Liver (tissue), 9 donors: ENCODE measurements around the gene OR13A1. TPM values are rescaled to one million over a fixed set of nuclear protein-coding genes. Genes with fewer than 3 reads are reported as not detected.

Experiments
- DNase-seq: peaks from one replicate; pipeline ENCODE4 v3.0.0-alpha.2; 2017; ENCODE audit warnings: low spot score
- H3K27ac ChIP-seq, 2 donors: one replicate each; pipeline ENCODE4 v1.7.0; 2013; ENCODE audit warnings: inconsistent platforms in 2 of 2, low read length in 2 of 2, control low read depth in 1 of 2, low read depth in 1 of 2, mild to moderate bottlenecking in 1 of 2
- H3K27me3 ChIP-seq, 4 donors: one replicate each; pipeline versions ENCODE4 v1.6.1 to v1.7.0; 2013; ENCODE audit warnings: low read length in 3 of 4, inconsistent platforms in 1 of 4, mild to moderate bottlenecking in 1 of 4, moderate library complexity in 1 of 4; ENCODE audit not compliant: control insufficient read depth in 4 of 4, insufficient read depth in 4 of 4
- H3K36me3 ChIP-seq, 4 donors: one replicate each; pipeline versions ENCODE4 v1.6.1 to v1.7.0; 2013; ENCODE audit warnings: low read length in 3 of 4, mild to moderate bottlenecking in 3 of 4, low read depth in 1 of 4, moderate library complexity in 1 of 4; ENCODE audit not compliant: control insufficient read depth in 4 of 4, insufficient read depth in 3 of 4
- H3K4me1 ChIP-seq, 4 donors: one replicate each; pipeline versions ENCODE4 v1.6.1 to v1.7.0; 2013; ENCODE audit warnings: low read length in 3 of 4, mild to moderate bottlenecking in 3 of 4, moderate library complexity in 1 of 4; ENCODE audit not compliant: control insufficient read depth in 4 of 4, insufficient read depth in 4 of 4
- H3K4me3 ChIP-seq, 3 donors: one replicate each; pipeline versions ENCODE4 v1.6.1 to v1.7.0; 2013; ENCODE audit warnings: low read length in 3 of 3, control low read depth in 1 of 3, low read depth in 1 of 3, mild to moderate bottlenecking in 1 of 3
- H3K9ac ChIP-seq, 2 donors: one replicate each; pipeline ENCODE4 v1.7.0; 2013; ENCODE audit warnings: low read length in 2 of 2, mild to moderate bottlenecking in 2 of 2, moderate library complexity in 2 of 2, control low read depth in 1 of 2, low read depth in 1 of 2
- H3K9me3 ChIP-seq, 4 donors: one replicate each; pipeline versions ENCODE4 v1.6.1 to v1.7.0; 2013; ENCODE audit warnings: low read length in 3 of 4; ENCODE audit not compliant: control insufficient read depth in 4 of 4
- CTCF ChIP-seq: fragments of 150-350 bp; IDR thresholded peaks from 2 replicates; pipeline ENCODE4 v1.5.1; 2017; ENCODE audit warnings: improper control_type of control experiment, low read depth, low read length; ENCODE audit not compliant: missing input control
- EGR1 ChIP-seq, 2 donors: IDR thresholded peaks; 2 replicates each; pipeline ENCODE4 v1.6.1; 2016 to 2018; ENCODE audit warnings: antibody characterized with exemption in 2 of 2, low read depth in 2 of 2
- FOXA1 ChIP-seq: IDR thresholded peaks from 2 replicates; pipeline ENCODE4 v1.6.1; 2016; ENCODE audit warnings: antibody characterized with exemption
- FOXA2 ChIP-seq: IDR thresholded peaks from 2 replicates; pipeline ENCODE4 v1.6.1; 2016; ENCODE audit warnings: antibody characterized with exemption
- GABPA ChIP-seq, 2 donors: IDR thresholded peaks in 1 of 2; conservative IDR thresholded peaks in 1 of 2; 2 replicates each; pipeline ENCODE4 v1.6.1; 2016; ENCODE audit warnings: antibody characterized with exemption in 2 of 2, mild to moderate bottlenecking in 1 of 2, moderate library complexity in 1 of 2
- HNF4A ChIP-seq, 2 donors: conservative IDR thresholded peaks; 2 replicates each; pipeline ENCODE4 v1.6.1; 2016; ENCODE audit warnings: antibody characterized with exemption in 2 of 2, mild to moderate bottlenecking in 2 of 2
- HNF4G ChIP-seq: IDR thresholded peaks from 2 replicates; pipeline ENCODE4 v1.6.1; 2016; ENCODE audit warnings: antibody characterized with exemption
- JUND ChIP-seq, 2 donors: IDR thresholded peaks; 2 replicates each; pipeline ENCODE4 v1.6.1; 2016; ENCODE audit warnings: antibody characterized with exemption in 2 of 2
- MAX ChIP-seq: IDR thresholded peaks from 2 replicates; pipeline ENCODE4 v1.6.1; 2016; ENCODE audit warnings: antibody characterized with exemption
- NR2F2 ChIP-seq: IDR thresholded peaks from 2 replicates; pipeline ENCODE4 v1.6.1; 2016; ENCODE audit warnings: antibody characterized with exemption
- RAD21 ChIP-seq, 2 donors: IDR thresholded peaks; 2 replicates each; pipeline ENCODE4 v1.6.1; 2016; ENCODE audit warnings: antibody characterized with exemption in 2 of 2, mild to moderate bottlenecking in 2 of 2
- REST ChIP-seq: IDR thresholded peaks from 2 replicates; pipeline ENCODE4 v1.6.1; 2016; ENCODE audit warnings: antibody characterized with exemption, mild to moderate bottlenecking
- RXRA ChIP-seq, 2 donors: IDR thresholded peaks; 2 replicates each; pipeline ENCODE4 v1.6.1; 2017 to 2018; ENCODE audit warnings: antibody characterized with exemption in 2 of 2, mild to moderate bottlenecking in 1 of 2
- SP1 ChIP-seq: IDR thresholded peaks from 2 replicates; pipeline ENCODE4 v1.6.1; 2018; ENCODE audit warnings: antibody characterized with exemption, mild to moderate bottlenecking
- TAF1 ChIP-seq: conservative IDR thresholded peaks from 2 replicates; pipeline ENCODE4 v1.6.1; 2016; ENCODE audit warnings: antibody characterized with exemption, mild to moderate bottlenecking
- YY1 ChIP-seq: IDR thresholded peaks from 2 replicates; pipeline ENCODE4 v1.6.1; 2016; ENCODE audit warnings: antibody characterized with exemption, mild to moderate bottlenecking
- ZBTB33 ChIP-seq: IDR thresholded peaks from 2 replicates; pipeline ENCODE4 v1.6.1; 2016; ENCODE audit warnings: antibody characterized with exemption
- WGBS: extraction: QIAGEN DNeasy Blood & Tissue Kit; methylation state at CpG from one replicate; pipeline ENCODE4 v1.1.7; 2013; 5-methylcytosine and 5-hydroxymethylcytosine counted together
- polyA plus RNA-seq, 2 donors: library from polyadenylated mRNA; stranded (reverse) in 1 of 2; unstranded in 1 of 2; fragments of 200-250 nt in 1 of 2; fragments of >200 nt in 1 of 2; fragmentation: Nextera tagmentation in 1 of 2; extraction: Ambion mirVana in 1 of 2; gene quantifications; one replicate each; pipeline versions ENCODE4 v1.2.1 to v1.2.3, GENCODE V29; 2013 to 2015
- total RNA-seq, 2 donors: library from RNA; depleted of rRNA; stranded (reverse); fragments of >200 nt; gene quantifications; one replicate each; pipeline ENCODE4 v1.2.3, GENCODE V29; 2014
- donor health status: healthy.
- donor health status: healthy.
- donor health status: healthy.
- donor health status: healthy.
- donor health status: healthy.

The OR13A1 gene
- total and polyA plus RNA-seq, 4 donors = under 0.01 to 0.05 TPM; not detected in 2

- H3K9me3 ChIP-seq = no peaks in the 10 kb centered on the region
- 86% methylated on average over 1 of the region's 1 CpG for WGBS
- TF ChIP-seq EGR1 (IDR thresholded peaks at IDR 0.05; ENCODE audit: low read depth in 2 of 2) (no peak), RXRA (IDR thresholded peaks at IDR 0.05) (no peak), SP1 (no peak), HNF4G (no peak), HNF4A (conservative IDR thresholded peaks at IDR 0.05) (no peak), CTCF (no peak), GABPA (IDR thresholded peaks at IDR 0.05 in 1 of 2, conservative IDR thresholded peaks at IDR 0.05 in 1 of 2) (no peak), NR2F2 (no peak), FOXA2 (no peak), TAF1 (no peak)
- DNase-seq = no peak
- H3K27ac ChIP-seq = no peak overlapping the region
- no peaks in the 10 kb centered on the region for H3K27me3 ChIP-seq
- no peaks in the 10 kb centered on the region for H3K4me1 ChIP-seq
- H3K4me3 ChIP-seq = no peak overlapping the region
- H3K9ac ChIP-seq = no peak overlapping the region
- H3K36me3 ChIP-seq = no peaks in the 10 kb centered on the region
Measured at GRCh38 chr10:45255706-45256105, 59.7 kb downstream of the OR13A1 start.

- no peak for TF ChIP-seq NR2F2
- TF ChIP-seq MAX = no peak
- no peak for TF ChIP-seq EGR1 (IDR thresholded peaks at IDR 0.05; ENCODE audit: low read depth in 2 of 2)
- no peak for TF ChIP-seq GABPA (IDR thresholded peaks at IDR 0.05 in 1 of 2, conservative IDR thresholded peaks at IDR 0.05 in 1 of 2)
- TF ChIP-seq FOXA2 = no peak
- TF ChIP-seq FOXA1 = no peak
- no peak for TF ChIP-seq YY1
- no peak for TF ChIP-seq RAD21 (IDR thresholded peaks at IDR 0.05)
- no peak for TF ChIP-seq JUND (IDR thresholded peaks at IDR 0.05)
- TF ChIP-seq SP1 = no peak
- TF ChIP-seq REST = no peak
- no peak for TF ChIP-seq ZBTB33
- TF ChIP-seq HNF4A (conservative IDR thresholded peaks at IDR 0.05) = no peak
- no peak for TF ChIP-seq HNF4G
- no peak for TF ChIP-seq CTCF
- H3K27me3 ChIP-seq = no peaks in the 10 kb centered on the region
- no peaks in the 10 kb centered on the region for H3K36me3 ChIP-seq
- H3K9ac ChIP-seq = no peak overlapping the region
- DNase-seq = no peak
- H3K4me1 ChIP-seq = no peaks in the 10 kb centered on the region
- H3K27ac ChIP-seq = no peak overlapping the region
- no peak overlapping the region for H3K4me3 ChIP-seq
- H3K9me3 ChIP-seq = no peaks in the 10 kb centered on the region
Measured at GRCh38 chr10:45254892-45255291, 60.5 kb downstream of the OR13A1 start.
